Fibroblast of lung (primary cell): Measurements from ENCODE around the gene CDYL.

Experiments
- CTCF ChIP-seq, 2 donors: IDR thresholded peaks in 1 of 2; conservative IDR thresholded peaks in 1 of 2; 1 replicate in 1 of 2; 2 replicates in 1 of 2; pipeline ENCODE4 v1.5.1; 2011 to 2012; ENCODE audit warnings: low read length in 2 of 2, control low read depth in 1 of 2, inconsistent platforms in 1 of 2, low read depth in 1 of 2, mild to moderate bottlenecking in 1 of 2
- EZH2 ChIP-seq: IDR thresholded peaks from 2 replicates; pipeline ENCODE4 v1.5.1; 2012; ENCODE audit warnings: low read length, control low read depth, mild to moderate bottlenecking; ENCODE audit errors: missing control alignments

- no peak for TF ChIP-seq CTCF (conservative IDR thresholded peaks at IDR 0.05 in 1 of 2, IDR thresholded peaks at IDR 0.05 in 1 of 2; ENCODE audit: low read depth in 1 of 2, low read length in 2 of 2)
- TF ChIP-seq EZH2 = no peak
These were observed 4.2 kb downstream of the CDYL start for GRCh38 chr6:4780360-4780812.
